ENCODE measurements around the gene DPEP2.

The DPEP2 gene

DNA sequence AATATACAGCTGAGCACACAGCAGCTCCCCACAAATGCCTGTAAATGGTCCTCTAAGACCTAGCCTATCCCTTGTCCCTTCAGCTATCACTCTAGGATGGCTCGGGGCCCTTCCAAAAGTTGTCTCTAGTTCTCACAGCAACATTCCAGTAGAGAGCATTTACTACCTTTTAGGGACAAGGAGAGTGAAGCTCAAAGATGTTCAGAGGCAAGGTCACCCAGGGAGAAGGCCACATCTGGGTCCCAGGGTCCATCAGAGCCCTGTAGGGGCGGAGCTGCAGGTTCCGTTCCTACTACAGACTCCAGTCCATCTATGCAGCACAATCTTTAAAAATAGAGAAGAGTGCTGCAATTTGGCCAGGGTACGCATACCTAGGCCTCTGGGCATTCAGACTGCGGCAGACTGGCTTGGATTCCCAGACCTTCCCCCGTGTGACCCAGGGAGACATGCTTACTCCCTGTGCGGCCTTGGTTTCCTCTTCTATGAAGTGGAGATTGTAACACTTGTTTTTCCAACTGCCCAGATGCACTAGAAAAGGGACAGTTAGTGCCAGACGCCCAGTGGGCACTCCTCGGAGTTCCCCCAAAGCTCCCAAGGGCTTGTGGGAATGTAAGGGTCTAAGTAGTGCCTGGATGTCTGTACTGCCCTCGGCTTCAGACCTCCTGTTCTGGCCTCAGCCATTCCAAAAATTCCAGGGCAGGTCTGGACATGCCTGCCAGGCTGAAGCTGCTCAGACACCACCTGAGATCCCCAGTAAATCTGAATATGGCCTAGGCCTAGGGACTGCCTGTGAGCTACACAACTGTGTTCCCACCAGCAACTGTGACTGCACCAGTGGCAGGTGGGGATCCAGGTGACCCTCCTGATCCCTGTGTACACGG is 33.4 kb downstream of the DPEP2 start:
- no peak for DNase-seq
- in situ Hi-C loops (cut with HindIII; ENCODE audit: low pct_ligation_motif_present, low pct_unique_long_range_greater_than_20kb, low sequenced_read_pairs), result no loop called here

DNA sequence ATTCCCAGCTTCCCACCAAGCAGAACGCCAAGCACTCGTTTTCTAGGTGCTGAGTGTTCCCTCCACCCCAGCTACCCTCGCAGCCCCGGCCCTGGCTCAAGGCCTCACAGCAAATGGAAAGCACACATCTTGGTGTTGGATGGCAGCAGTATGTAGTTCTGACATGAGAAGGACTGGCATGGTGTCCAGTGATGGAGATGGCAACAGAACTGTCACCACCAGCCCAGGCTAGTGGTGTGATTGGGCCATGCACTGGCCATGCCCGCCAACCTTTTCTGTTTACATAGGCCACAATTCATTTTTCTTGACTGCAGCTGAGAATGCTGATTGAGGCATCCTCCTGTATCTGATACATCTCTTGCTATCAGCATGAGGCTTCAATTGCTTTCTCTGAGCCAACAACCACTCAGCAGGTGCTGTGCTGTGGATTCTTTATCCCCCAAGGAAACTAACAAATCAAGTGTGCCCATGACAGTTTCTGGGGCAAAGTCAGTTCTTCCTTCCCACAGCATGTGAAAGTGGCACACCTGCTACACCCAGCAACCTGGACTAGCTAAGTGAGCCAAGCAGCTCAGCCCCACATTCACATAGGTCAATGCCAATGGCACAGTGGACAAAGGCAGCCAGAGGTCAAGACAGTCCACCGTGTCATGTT is 34.7 kb downstream of the DPEP2 start:
- in situ Hi-C loops (cut with HindIII; ENCODE audit: low pct_ligation_motif_present, low pct_unique_long_range_greater_than_20kb, low sequenced_read_pairs), result no loop called here
- no peak for DNase-seq

DNA sequence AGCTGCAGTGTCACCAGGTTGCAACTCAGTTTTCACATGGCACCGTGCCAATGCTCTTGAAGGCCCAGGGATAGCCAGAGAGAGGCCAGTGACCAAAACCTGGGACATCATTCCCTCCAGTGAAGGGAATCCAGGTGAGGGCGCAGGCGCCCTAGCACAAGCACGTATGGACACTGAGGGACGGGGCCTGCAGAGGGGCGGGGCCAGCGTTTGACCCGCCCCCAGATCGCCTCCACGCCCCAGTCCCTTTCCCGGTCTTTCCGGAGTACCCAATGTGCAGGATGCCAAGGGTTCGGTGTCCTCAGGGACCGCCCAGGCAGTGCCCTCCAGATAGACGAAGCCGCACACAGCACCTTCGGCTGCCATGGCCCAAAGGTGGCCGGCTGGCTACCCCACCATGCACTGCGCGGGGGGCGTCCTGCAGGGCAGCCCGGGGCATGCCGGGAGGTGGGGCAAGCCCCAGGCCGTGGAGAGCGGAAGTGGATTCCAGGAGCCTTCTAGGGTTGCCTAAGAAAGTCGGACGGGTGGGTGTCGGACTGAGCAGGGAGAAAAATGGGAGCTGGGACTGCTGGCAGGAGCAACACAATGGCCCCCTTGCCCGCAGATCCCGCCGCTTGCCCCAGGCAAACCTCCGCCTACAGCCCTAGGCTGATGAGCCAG is 35.5 kb downstream of the DPEP2 start:
- in situ Hi-C loops (cut with HindIII; ENCODE audit: low pct_ligation_motif_present, low pct_unique_long_range_greater_than_20kb, low sequenced_read_pairs), result no loop called here
- DNase-seq, result no peak

DNA sequence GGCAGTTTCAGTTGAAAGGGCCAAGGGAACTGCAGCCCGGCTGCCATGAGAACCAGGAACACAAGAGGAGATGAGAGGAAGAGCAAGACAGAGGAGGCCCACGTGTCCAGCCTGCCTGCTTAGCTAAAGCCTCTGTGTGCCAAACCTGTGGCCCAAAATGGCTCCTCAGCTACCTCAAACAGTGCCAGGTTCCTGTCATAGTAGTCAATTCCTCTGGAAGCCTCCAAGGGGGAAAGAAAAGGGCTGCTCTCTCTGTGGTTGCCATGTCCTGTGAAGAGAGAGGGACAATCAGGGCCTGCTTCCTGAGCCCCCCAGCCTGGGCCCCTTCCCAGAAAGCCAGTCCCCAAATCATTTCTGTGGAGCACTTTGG is 36.0 kb downstream of the DPEP2 start:
- DNase-seq, result no peak
- in situ Hi-C loops (cut with HindIII; ENCODE audit: low pct_ligation_motif_present, low pct_unique_long_range_greater_than_20kb, low sequenced_read_pairs), result no loop called here

DNA sequence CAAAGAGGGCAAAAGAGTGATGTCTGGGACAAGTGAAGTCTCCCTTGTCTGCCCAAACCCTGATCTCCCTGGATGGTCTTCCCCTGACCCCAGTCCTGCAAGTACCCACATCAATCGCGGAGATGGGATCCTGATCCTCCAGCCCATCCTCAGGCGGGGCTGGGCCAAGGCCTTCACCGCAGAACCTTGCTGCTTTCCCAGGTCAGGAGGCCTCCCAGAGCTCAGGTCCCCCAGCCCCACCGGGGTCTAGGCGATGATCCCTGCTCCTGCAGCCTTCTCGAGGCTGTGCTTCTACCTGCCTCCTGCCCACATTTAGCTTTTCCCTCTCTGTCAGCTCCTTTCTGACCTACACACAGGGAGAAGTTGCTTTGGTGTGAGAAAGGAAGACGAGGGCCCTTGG is 37.1 kb downstream of the DPEP2 start:
- in situ Hi-C loops (cut with HindIII; ENCODE audit: low pct_ligation_motif_present, low pct_unique_long_range_greater_than_20kb, low sequenced_read_pairs), result no loop called here

DNA sequence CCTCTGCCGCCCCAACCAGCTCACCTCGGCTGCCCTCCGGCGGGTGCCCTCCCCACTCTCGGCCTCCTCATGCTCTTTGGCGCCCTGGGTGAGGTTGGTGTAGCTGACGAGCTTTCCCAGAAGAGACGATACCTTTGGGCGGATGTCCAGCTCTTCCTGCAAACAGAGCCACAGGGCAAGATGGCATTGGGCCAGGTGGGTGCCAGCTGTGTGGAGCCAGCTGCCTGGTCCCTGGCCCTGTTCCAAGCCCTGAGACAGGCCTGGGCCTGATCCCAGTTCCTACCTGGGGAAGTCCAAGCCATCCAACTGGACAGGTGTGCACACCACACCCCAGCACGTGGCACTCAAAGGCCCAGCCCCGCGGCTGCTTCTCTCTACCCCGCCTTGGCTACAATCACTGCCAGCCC is 37.7 kb downstream of the DPEP2 start:
- DNase-seq, result no peak
- in situ Hi-C loops (cut with HindIII; ENCODE audit: low pct_ligation_motif_present, low pct_unique_long_range_greater_than_20kb, low sequenced_read_pairs), result no loop called here

More for the DNA sequence above, 37.1 kb downstream of the DPEP2 start:
- DNase-seq, result no peak

DNA sequence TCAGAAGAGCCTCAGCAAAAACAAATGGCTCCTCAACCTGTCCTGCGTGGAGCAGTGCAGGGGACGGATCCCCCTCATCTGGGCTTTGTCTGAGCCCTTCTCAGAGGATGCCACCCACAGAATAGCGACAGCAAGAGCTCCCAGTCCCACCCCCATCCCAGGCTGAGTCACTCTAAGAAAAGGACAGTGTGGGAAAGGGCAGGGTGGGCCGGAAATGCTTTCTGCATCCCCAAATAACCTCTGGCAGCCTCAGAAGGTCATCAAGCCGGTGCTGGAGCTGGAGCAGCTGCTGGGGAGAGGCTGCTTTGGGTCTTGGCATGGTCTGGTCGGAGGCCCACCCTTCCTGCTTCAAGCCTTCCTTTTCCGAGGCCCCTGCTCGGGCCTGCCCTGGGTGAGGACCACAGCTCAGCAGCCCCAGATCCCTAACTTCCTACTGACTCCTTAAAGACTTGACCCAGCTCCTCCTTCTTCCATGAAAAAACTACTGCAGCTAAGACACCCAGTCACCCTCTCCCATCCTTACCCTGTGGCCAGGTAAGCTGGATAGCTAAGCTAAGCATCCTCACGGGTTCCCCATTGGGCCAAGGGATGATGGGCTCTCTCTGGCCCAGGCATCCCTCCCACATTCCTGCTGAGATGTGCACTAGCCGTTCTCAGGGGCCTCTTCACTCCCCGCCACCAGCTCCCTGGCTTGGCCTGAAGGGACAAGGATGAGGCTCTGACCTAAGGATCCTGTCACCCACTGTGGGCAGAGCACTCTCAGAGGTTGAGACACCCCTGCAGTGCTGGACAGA is 39.6 kb downstream of the DPEP2 start:
- no peak for DNase-seq
- in situ Hi-C loops (cut with HindIII; ENCODE audit: low pct_ligation_motif_present, low pct_unique_long_range_greater_than_20kb, low sequenced_read_pairs), result no loop called here

DNA sequence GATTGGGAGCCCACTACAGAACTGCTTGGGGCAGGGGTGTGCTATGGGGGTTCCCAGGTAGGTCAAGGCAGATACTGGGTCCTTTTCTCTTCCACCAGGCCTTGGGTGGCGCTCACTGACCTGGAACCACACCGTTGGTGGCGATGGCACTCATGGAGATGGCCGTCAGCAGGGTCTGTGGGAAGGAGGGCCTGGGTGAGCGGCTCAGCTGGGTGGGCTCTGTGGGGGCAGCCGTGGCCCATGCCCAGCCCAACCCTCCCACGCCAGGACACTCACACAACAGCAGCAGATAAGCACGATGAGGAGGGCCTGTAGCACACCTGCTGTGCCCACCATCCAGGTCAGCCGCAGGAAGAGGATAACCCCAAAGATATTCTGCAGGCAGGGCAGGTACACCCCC is 41.7 kb downstream of the DPEP2 start:
- in situ Hi-C loops (cut with HindIII; ENCODE audit: low pct_ligation_motif_present, low pct_unique_long_range_greater_than_20kb, low sequenced_read_pairs), result no loop called here
- DNase-seq, result no peak

DNA sequence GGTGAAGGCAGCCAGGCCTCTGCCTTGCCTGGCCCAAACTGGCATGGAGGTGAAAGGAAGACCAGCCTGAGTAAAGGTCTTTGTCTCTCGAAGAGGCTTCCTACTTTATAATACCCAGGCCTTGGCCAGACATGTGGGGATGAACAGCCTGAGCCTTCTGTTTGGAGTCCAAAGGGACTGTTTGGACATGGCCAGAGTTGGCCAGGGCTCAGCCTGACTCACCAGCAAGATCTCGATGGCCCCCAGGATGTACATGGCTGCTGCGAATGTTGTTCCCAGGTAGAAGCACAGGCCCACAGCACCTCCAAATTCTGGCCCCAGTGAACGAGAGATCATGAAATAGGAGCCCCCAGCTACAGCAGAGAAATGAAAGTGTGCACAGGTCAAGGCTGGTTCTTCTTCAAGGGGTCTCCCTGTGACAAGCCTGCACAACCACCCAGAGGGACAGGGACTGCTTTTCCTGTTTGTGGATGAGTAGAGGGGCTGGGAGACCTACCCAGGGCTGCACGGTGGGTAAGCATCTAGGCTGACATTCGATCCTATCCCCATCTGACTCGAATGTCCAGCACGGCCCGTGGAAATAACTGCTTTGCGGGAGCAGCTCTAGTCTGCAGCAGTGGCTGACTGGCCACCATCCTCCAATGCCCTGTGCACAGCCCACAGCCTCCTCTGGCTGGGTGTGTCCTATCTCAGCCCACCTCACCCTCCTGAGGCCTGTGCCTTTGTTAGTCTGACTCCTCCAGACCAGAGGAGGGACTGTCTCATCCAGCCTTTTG is 44.7 kb downstream of the DPEP2 start:
- in situ Hi-C loops (cut with HindIII; ENCODE audit: low pct_ligation_motif_present, low pct_unique_long_range_greater_than_20kb, low sequenced_read_pairs), result no loop called here
- no peak for DNase-seq

DNA sequence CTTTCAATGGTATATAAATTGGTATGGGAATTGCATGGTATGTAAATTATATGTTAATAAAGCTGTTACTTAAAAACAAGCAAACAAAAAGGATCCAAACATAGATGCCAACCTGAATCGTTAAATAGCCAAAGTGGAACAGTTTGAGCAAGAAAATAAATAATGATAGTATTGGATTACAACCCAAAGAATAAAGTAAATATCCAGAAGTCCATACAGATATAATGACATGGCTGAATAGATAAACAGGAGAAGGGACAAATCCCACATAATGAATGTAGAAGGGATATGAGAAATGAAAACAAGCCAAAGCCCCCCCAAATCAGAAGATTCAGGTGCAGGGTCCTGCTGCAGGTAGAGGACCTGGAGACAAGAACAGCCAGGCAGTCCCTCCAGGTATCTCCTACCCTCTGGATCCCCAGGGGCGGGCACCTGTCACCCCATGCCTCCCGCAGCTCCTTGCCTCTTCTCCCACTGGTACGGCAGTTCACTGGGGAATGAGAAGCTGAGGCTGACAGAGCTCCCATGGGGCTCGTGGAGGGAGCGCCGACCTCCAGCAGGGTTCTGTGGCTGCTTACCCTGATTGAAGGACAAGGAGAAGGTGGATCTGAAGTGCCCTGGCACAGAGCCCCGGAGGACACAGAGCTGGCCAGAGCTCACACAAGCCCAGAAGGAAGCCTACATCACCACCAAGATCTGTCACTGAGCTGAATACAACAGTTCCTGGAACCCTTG is 45.5 kb downstream of the DPEP2 start:
- DNase-seq, result no peak
- in situ Hi-C loops (cut with HindIII; ENCODE audit: low pct_ligation_motif_present, low pct_unique_long_range_greater_than_20kb, low sequenced_read_pairs), result no loop called here

DNA sequence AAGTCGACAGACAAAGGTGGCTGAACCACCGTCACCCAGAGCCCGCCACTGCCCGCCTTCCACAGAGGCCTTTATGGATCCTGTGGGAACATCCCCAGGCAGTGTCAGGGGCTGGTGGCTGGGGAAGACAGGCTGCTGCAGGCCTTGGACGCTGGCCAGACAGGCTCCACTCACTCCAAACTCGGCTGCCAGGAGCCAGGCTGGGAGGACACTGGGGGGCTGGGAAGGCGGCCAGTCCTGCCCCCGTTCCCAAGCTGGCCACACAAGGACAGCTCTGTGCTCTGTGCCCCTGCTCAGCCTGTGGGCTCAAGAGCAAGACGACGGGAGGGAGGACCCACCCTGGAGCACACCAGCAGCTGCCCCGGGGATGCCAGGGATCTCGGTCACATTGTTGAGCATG is 47.8 kb downstream of the DPEP2 start:
- in situ Hi-C loops (cut with HindIII; ENCODE audit: low pct_ligation_motif_present, low pct_unique_long_range_greater_than_20kb, low sequenced_read_pairs), result no loop called here
- no peak for DNase-seq

DNA sequence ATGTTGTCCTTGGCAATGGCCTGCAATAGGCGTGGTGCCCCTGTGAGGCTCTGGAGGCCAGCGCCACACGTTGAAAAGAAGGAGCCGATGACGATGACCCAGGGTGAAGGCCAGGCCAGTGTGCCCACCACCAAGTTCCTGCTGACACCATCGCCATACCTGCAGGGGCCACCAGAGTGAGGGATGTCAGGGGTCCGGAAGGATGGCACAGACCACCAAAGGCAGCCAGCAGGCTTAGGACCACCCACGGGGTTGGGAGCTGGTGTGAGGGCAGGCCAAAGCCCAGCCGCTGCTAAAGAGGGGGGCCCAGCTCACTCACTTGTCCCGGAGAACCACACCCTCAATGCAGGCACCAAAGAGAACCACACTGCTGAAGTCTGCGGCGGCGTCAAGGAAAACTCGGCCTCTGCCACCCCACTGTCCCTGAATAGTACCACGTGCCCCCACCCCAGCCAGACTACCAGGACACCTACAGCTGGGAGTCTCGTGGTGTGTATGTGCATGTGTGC is 48.9 kb downstream of the DPEP2 start:
- in situ Hi-C loops (cut with HindIII; ENCODE audit: low pct_ligation_motif_present, low pct_unique_long_range_greater_than_20kb, low sequenced_read_pairs), result no loop called here
- no peak for DNase-seq

DNA sequence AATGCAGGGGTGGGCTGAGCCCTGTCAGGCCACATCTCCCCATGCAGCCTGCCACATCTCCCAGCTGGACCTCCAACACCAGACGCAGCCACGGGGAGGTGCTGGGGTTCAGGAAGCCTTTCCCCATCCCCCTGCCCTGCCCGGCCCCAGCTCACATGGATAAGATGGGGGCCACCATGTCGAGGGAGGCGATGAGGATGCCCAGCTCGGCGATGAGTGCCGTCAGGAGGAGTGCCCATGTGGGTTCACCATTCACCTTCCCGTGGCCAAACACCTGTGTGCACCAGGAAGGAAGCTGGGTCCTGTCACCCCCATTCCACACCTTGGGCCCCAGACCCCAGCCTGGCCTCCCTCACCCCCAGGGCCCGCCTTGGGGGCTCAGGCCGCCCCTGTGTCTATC is 49.6 kb downstream of the DPEP2 start:
- in situ Hi-C loops (cut with HindIII; ENCODE audit: low pct_ligation_motif_present, low pct_unique_long_range_greater_than_20kb, low sequenced_read_pairs), result no loop called here

DNA sequence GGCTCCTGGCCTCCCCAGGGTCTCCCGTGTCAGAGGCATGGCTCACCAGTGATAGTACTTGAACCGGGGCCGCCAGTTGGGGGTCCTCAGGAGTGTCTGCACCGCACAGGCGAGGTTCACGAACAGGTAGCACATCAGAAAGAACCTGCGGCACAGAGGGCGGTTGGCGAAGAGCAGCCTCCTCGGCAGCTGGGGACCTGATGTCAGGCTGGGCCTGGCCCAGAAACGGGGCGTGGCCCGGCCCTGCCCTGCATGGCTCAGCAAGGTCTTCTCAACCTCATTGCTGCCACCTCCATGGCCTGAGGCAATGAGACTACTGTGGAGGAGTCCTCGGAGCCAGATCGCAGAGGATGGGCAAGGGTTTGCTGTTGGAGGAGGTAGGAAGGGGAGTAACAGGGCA is 51.3 kb downstream of the DPEP2 start:
- in situ Hi-C loops (cut with HindIII; ENCODE audit: low pct_ligation_motif_present, low pct_unique_long_range_greater_than_20kb, low sequenced_read_pairs), result no loop called here
- no peak for DNase-seq

More for the DNA sequence above, 49.6 kb downstream of the DPEP2 start:
- DNase-seq, result no peak

DNA sequence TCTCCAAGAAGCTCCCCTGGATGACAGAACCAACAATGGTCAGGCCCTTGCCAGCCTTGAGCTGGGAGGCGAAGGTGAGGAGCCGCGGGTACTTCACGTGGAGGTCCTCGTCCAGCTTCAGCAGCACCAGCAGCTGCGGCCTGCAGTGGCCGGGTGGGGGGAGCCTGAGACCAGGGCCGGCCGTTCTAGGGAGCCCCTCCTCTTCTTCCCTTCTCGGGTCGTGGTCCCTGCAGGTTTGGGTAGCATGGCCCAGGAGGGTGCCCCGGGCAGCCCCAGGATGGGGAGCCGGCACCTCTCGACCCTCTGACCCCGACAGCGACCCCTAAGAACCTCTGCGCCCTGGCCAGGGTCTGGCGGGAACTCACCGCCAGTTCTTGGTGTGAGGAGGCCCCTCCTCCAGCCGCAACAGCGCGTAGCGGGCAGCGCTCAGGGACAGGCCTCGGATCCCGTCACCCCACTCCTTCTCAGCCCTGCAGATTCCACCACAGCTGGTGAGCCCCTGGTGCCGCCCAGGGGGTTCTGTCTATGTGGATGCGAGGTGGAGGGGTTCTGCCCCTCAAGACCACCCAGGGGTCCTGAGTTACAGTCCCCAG is 52.2 kb downstream of the DPEP2 start:
- in situ Hi-C loops (cut with HindIII; ENCODE audit: low pct_ligation_motif_present, low pct_unique_long_range_greater_than_20kb, low sequenced_read_pairs), result no loop called here
- no peak for DNase-seq

DNA sequence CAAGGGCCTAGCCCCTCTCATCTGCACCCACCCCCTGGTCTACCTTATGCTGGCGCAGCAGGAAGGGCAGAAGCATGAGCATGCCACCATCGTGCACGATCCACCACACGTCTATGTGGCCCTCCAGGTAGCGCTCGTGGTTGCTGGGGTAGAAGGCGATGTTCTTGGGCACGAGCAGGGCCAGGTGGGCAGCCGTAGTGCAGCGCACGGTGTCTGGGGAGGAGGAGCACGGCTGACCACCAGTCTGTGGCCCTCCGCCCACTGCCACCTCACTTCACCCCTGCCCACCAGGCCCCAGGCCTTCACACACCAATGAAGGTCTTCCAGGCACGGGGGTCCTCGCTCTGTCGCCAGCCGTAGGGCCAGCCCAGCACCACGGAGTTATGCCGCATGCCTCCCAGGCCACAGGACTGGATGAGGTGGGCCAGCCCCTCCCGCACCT is 53.1 kb downstream of the DPEP2 start:
- no peak for DNase-seq
- in situ Hi-C loops (cut with HindIII; ENCODE audit: low pct_ligation_motif_present, low pct_unique_long_range_greater_than_20kb, low sequenced_read_pairs), result no loop called here

DNA sequence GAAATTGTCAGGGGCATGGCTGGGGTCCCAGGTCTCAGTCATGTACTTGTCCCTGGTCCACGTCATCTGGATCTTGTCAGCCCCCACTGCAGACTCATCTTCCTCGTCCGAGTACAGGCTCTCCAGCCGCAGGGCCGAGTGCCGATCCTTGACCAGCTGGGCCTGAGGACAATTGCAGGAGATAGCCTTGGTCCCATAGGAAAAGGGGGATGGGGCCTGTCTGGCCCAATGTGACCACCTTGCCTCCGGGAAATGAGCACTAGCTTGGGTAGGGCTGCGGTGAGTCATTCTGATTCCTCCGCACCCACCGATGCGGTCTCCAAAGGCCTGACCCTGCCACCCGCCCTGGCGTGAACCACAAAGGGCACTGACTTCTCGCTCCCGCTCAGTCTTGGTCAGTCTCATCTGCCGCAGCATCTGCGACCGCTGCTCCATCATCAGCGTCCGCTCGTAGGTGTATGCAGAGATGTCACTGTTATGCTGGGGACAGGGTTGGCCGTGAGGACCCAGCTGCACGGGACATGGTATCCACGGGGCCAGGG is 53.8 kb downstream of the DPEP2 start:
- no peak for DNase-seq
- in situ Hi-C loops (cut with HindIII; ENCODE audit: low pct_ligation_motif_present, low pct_unique_long_range_greater_than_20kb, low sequenced_read_pairs), result no loop called here

Measured in ACHN (cell line).